Fibroblast of lung (primary cell): ENCODE results near the gene RPL23.

Experiments
- EZH2 ChIP-seq: IDR thresholded peaks from 2 replicates; pipeline ENCODE4 v1.5.1; 2012; ENCODE audit warnings: low read length, control low read depth, mild to moderate bottlenecking; ENCODE audit errors: missing control alignments
- TF ChIP-seq, protein P1 (sequence below), 2 donors: IDR thresholded peaks in 1 of 2; conservative IDR thresholded peaks in 1 of 2; 1 replicate in 1 of 2; 2 replicates in 1 of 2; pipeline ENCODE4 v1.5.1; 2011 to 2012; ENCODE audit warnings: low read length in 2 of 2, control low read depth in 1 of 2, inconsistent platforms in 1 of 2, low read depth in 1 of 2, mild to moderate bottlenecking in 1 of 2

DNA sequence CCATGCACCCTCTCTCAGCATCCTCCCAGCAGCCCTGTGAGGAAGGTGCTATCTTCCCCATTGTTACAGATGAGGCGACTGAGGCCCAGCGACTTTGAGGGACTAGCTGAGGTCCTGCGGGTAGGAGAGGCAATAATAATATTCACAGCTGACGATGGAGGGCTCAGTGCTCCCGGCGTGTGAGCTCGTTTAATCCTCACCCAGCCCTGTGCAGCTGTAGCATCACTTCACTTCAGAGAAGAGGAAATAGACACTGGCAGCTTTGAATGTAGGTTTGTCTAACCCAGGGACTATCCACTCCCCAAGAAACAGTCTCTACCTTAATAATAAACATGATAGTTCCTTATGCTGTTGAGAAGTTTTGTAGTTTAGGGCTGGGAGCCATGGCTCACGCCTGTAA, 37.9 kb upstream of the RPL23 start:
- TF ChIP-seq, protein P1, sequence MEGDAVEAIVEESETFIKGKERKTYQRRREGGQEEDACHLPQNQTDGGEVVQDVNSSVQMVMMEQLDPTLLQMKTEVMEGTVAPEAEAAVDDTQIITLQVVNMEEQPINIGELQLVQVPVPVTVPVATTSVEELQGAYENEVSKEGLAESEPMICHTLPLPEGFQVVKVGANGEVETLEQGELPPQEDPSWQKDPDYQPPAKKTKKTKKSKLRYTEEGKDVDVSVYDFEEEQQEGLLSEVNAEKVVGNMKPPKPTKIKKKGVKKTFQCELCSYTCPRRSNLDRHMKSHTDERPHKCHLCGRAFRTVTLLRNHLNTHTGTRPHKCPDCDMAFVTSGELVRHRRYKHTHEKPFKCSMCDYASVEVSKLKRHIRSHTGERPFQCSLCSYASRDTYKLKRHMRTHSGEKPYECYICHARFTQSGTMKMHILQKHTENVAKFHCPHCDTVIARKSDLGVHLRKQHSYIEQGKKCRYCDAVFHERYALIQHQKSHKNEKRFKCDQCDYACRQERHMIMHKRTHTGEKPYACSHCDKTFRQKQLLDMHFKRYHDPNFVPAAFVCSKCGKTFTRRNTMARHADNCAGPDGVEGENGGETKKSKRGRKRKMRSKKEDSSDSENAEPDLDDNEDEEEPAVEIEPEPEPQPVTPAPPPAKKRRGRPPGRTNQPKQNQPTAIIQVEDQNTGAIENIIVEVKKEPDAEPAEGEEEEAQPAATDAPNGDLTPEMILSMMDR (conservative IDR thresholded peaks at IDR 0.05 in 1 of 2, IDR thresholded peaks at IDR 0.05 in 1 of 2; ENCODE audit: low read depth in 1 of 2, low read length in 2 of 2) = no peak
- no peak for TF ChIP-seq EZH2
